ENCODE data around the gene AGER. TPM values are rescaled to one million over a fixed set of nuclear protein-coding genes. Genes with fewer than 3 reads are reported as not detected.
A peak's percentile ranks its signal among the peaks of the same experiment; 100 is the strongest.
"Not testable (repeated sequence)": the region's sequence is repeated elsewhere in the genome, so short reads cannot be mapped to it uniquely, and the experiment has no call there.

Gene AGER
- total RNA-seq, 1 donor from 2014 or later: 29.9 TPM

GRCh38 chr6:32188381-32189068, 4.5 kb upstream of the AGER start:
- Mint-ChIP-seq H3K27me3 (no peaks in the 10 kb centered on the region), H3K27ac (peak overlapping the region; percentile 94), H3K4me3 (ENCODE audit: low read depth) (peak overlapping the region; percentile 87), H3K4me1 (ENCODE audit: low read depth) (peaks cover 47% of the 10 kb centered on the region), H3K9me3 (ENCODE audit: low read depth) (no peaks in the 10 kb centered on the region), H3K36me3 (ENCODE audit: insufficient read depth) (peaks cover 14% of the 10 kb centered on the region)
- DNase-seq (ENCODE audit: low spot score, unreplicated experiment): no peak
- no peak for TF ChIP-seq CTCF (IDR thresholded peaks at IDR 0.05; ENCODE audit: unreplicated experiment)

- H3K27me3 Mint-ChIP-seq; DNase-seq (ENCODE audit: low spot score, unreplicated experiment); H3K9me3 Mint-ChIP-seq (ENCODE audit: low read depth): not testable (repeated sequence)
- Mint-ChIP-seq H3K27ac (peak overlapping the region; percentile 81), H3K4me1 (ENCODE audit: low read depth) (peaks cover 46% of the 10 kb centered on the region), H3K4me3 (ENCODE audit: low read depth) (peak overlapping the region; percentile 87), H3K36me3 (ENCODE audit: insufficient read depth) (peaks cover 14% of the 10 kb centered on the region)
Measured at GRCh38 chr6:32187725-32188380, 3.8 kb upstream of the AGER start.

DNA sequence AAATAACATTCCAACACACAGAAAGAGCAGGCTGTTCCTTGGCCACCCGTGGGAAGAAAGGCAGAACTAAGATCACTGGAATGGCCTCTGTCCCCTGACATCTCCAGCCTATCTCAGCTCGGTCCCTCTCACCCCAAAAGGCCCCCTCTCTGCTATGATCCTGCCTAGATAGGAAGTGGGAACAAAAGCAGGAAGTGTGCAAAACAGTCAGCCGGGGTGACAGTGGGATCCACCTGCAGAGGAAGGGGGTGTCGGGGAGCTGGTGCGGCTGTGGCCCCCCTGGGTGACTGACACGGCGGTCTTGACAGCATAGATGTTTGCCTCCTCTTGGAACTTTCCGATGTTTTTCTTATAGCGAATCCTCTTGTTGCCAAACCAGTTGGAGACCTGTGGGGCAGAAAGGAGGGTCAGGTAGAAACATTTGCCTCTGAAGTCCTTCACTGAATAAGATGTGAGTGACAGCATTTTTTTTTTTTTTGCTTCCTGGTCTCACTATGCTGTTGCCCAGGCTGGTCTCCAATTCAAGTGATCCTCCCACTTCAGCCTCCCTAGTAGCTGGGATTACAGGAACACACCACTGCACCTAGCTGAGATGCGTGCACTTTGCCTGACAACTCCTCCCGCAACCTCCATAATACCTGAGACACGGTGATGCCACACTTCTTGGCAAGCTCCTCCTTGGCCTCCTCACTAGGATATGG, 3.1 kb upstream of the AGER start:
- Mint-ChIP-seq H3K36me3 (ENCODE audit: insufficient read depth) (peaks cover 14% of the 10 kb centered on the region), H3K9me3 (ENCODE audit: low read depth) (no peaks in the 10 kb centered on the region), H3K27me3 (no peaks in the 10 kb centered on the region), H3K4me1 (ENCODE audit: low read depth) (peaks cover 42% of the 10 kb centered on the region), H3K4me3 (ENCODE audit: low read depth) (peak overlapping the region; percentile 31), H3K27ac (peak overlapping the region; percentile 81)
- no peak for TF ChIP-seq CTCF (IDR thresholded peaks at IDR 0.05; ENCODE audit: unreplicated experiment)
- no peak for DNase-seq (ENCODE audit: low spot score, unreplicated experiment)

GRCh38 chr6:32186151-32186840, 2.2 kb upstream of the AGER start:
- not testable (repeated sequence) for H3K9me3 Mint-ChIP-seq (ENCODE audit: low read depth); DNase-seq (ENCODE audit: low spot score, unreplicated experiment); H3K27me3 Mint-ChIP-seq
- H3K4me1 Mint-ChIP-seq (ENCODE audit: low read depth): peaks cover 39% of the 10 kb centered on the region
- peaks cover 14% of the 10 kb centered on the region for H3K36me3 Mint-ChIP-seq (ENCODE audit: insufficient read depth)
- H3K4me3 Mint-ChIP-seq (ENCODE audit: low read depth): peak overlapping the region; percentile 38
- H3K27ac Mint-ChIP-seq: peak overlapping the region; percentile 91

- H3K27ac Mint-ChIP-seq: peak overlapping the region; percentile 91
- peaks cover 18% of the 10 kb centered on the region for H3K36me3 Mint-ChIP-seq (ENCODE audit: insufficient read depth)
- H3K9me3 Mint-ChIP-seq (ENCODE audit: low read depth); H3K27me3 Mint-ChIP-seq; DNase-seq (ENCODE audit: low spot score, unreplicated experiment): not testable (repeated sequence)
- peak overlapping the region; percentile 38 for H3K4me3 Mint-ChIP-seq (ENCODE audit: low read depth)
- H3K4me1 Mint-ChIP-seq (ENCODE audit: low read depth): peaks cover 35% of the 10 kb centered on the region
Measured at GRCh38 chr6:32185681-32186131, 1.7 kb upstream of the AGER start.

GRCh38 chr6:32183483-32184083, 470 bp downstream of the AGER start:
- no peak overlapping the region for H3K27ac Mint-ChIP-seq
- H3K4me3 Mint-ChIP-seq (ENCODE audit: low read depth): no peak overlapping the region
- TF ChIP-seq CTCF (IDR thresholded peaks at IDR 0.05; ENCODE audit: unreplicated experiment): no peak
- peaks cover 26% of the 10 kb centered on the region for H3K36me3 Mint-ChIP-seq (ENCODE audit: insufficient read depth)
- no peaks in the 10 kb centered on the region for H3K27me3 Mint-ChIP-seq
- DNase-seq (ENCODE audit: low spot score, unreplicated experiment): no peak
- H3K9me3 Mint-ChIP-seq (ENCODE audit: low read depth): no peaks in the 10 kb centered on the region
- H3K4me1 Mint-ChIP-seq (ENCODE audit: low read depth): peaks cover 41% of the 10 kb centered on the region

Data from progenitor cell of endocrine pancreas (in vitro differentiated cells).